ENCODE measurements around the gene GMEB1.

Gene GMEB1

GRCh38 chr1:28751315-28752060, 82.9 kb downstream of the GMEB1 start:
- no peak for DNase-seq (ENCODE audit: low read depth in 1 of 2, low spot score in 1 of 2)
- H3K27me3 ChIP-seq (ENCODE audit: insufficient read depth, poor library complexity, severe bottlenecking) = no peaks in the 10 kb centered on the region
- TF ChIP-seq REST (IDR thresholded peaks at IDR 0.05; ENCODE audit: insufficient replicate concordance, low read depth) (no peak), POLR2AphosphoS5 (IDR thresholded peaks at IDR 0.05; ENCODE audit: low read depth) (no peak), GABPA (IDR thresholded peaks at IDR 0.05; ENCODE audit: low read depth) (no peak), SPI1 (IDR thresholded peaks at IDR 0.05; ENCODE audit: borderline replicate concordance, low read depth) (no peak)
- TF ChIP-seq, protein P1, sequence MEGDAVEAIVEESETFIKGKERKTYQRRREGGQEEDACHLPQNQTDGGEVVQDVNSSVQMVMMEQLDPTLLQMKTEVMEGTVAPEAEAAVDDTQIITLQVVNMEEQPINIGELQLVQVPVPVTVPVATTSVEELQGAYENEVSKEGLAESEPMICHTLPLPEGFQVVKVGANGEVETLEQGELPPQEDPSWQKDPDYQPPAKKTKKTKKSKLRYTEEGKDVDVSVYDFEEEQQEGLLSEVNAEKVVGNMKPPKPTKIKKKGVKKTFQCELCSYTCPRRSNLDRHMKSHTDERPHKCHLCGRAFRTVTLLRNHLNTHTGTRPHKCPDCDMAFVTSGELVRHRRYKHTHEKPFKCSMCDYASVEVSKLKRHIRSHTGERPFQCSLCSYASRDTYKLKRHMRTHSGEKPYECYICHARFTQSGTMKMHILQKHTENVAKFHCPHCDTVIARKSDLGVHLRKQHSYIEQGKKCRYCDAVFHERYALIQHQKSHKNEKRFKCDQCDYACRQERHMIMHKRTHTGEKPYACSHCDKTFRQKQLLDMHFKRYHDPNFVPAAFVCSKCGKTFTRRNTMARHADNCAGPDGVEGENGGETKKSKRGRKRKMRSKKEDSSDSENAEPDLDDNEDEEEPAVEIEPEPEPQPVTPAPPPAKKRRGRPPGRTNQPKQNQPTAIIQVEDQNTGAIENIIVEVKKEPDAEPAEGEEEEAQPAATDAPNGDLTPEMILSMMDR (IDR thresholded peaks at IDR 0.05; ENCODE audit: insufficient read depth, low read length) = no peak
- H3K4me3 ChIP-seq (replicated peaks; ENCODE audit: insufficient read depth, low read length) = no peak overlapping the region
- H3K27ac ChIP-seq (replicated peaks) = no peak overlapping the region

DNA sequence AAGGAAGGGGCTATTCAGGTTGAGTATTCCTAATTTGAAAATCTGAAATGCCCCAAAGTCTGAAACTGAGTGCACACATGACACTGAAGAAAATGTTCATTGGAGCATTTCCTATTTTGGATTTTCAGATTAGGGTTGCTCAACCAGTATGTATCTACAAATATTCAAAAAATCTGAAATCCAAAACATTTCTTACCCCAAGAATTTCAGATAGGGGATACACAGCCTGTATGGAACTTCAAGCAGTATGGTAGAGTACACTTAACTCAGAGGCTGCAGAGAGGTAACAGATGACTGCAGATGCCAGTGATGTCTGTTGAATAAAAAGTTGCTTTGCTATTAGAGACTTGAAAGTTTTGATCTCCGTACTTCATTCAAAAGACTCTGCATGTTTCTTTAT, 87.1 kb downstream of the GMEB1 start:
- TF ChIP-seq GABPA (IDR thresholded peaks at IDR 0.05; ENCODE audit: low read depth) = no peak
- TF ChIP-seq POLR2AphosphoS5 (IDR thresholded peaks at IDR 0.05; ENCODE audit: low read depth) = no peak
- no peak for TF ChIP-seq SPI1 (IDR thresholded peaks at IDR 0.05; ENCODE audit: borderline replicate concordance, low read depth)
- TF ChIP-seq REST (IDR thresholded peaks at IDR 0.05; ENCODE audit: insufficient replicate concordance, low read depth) = no peak
- TF ChIP-seq, protein P1 (IDR thresholded peaks at IDR 0.05; ENCODE audit: insufficient read depth, low read length) = no peak
- no peaks in the 10 kb centered on the region for H3K27me3 ChIP-seq (ENCODE audit: insufficient read depth, poor library complexity, severe bottlenecking)
- H3K27ac ChIP-seq (replicated peaks) = no peak overlapping the region
- no peak for DNase-seq (ENCODE audit: low read depth in 1 of 2, low spot score in 1 of 2)
- H3K4me3 ChIP-seq (replicated peaks; ENCODE audit: insufficient read depth, low read length) = no peak overlapping the region

GRCh38 chr1:28756846-28757245, 88.3 kb downstream of the GMEB1 start:
- DNase-seq (ENCODE audit: low read depth in 1 of 2, low spot score in 1 of 2) = no peak
- Histone ChIP-seq H3K4me3 (replicated peaks; ENCODE audit: insufficient read depth, low read length) (no peak overlapping the region), H3K27me3 (ENCODE audit: insufficient read depth, poor library complexity, severe bottlenecking) (no peaks in the 10 kb centered on the region), H3K27ac (replicated peaks) (no peak overlapping the region)
- TF ChIP-seq SPI1 (IDR thresholded peaks at IDR 0.05; ENCODE audit: borderline replicate concordance, low read depth) = no peak
- no peak for TF ChIP-seq POLR2AphosphoS5 (IDR thresholded peaks at IDR 0.05; ENCODE audit: low read depth)
- no peak for TF ChIP-seq GABPA (IDR thresholded peaks at IDR 0.05; ENCODE audit: low read depth)
- TF ChIP-seq REST (IDR thresholded peaks at IDR 0.05; ENCODE audit: insufficient replicate concordance, low read depth) = no peak
- TF ChIP-seq, protein P1 (IDR thresholded peaks at IDR 0.05; ENCODE audit: insufficient read depth, low read length) = no peak

Measured in HL-60 (cell line).